Measurements from ENCODE around the gene ITPR1.
"Not testable (repeated sequence)": the region's sequence is repeated elsewhere in the genome, so short reads cannot be mapped to it uniquely, and the experiment has no call there.

- not testable (repeated sequence) for TF ChIP-seq EZH2 (IDR thresholded peaks at IDR 0.05; ENCODE audit: low read depth); CTCF (conservative IDR thresholded peaks at IDR 0.05)
These were observed 97.7 kb downstream of the ITPR1 start for GRCh38 chr3:4590849-4591248.

Measured in PC-9 (cell line).